Glomerular visceral epithelial cell (primary cell): ENCODE data around the gene GHRH.

Experiments used
- DNase-seq: peaks from one replicate; pipeline ENCODE4 v3.0.0-alpha.2; 2016; ENCODE audit errors: extremely low spot score

Gene GHRH

GRCh38 chr20:37261714-37262113, at the start of gene GHRH:
Gene GHRH (minus strand): TSS chr20:37261814. CDS start chr20:37256889, 4,925 bp downstream.
- DNase-seq: no peak

- no peak for DNase-seq
Measured at GRCh38 chr20:37310951-37311350, 49.3 kb upstream of the GHRH start.

- no peak for DNase-seq
Measured at GRCh38 chr20:37309936-37310590, 48.4 kb upstream of the GHRH start.

- DNase-seq: no peak
Measured at GRCh38 chr20:37309290-37309689, 47.7 kb upstream of the GHRH start.

- DNase-seq: no peak
Measured at GRCh38 chr20:37308086-37309050, 46.8 kb upstream of the GHRH start.

GRCh38 chr20:37305839-37306238, 44.2 kb upstream of the GHRH start:
- no peak for DNase-seq

- no peak for DNase-seq
Measured at GRCh38 chr20:37305079-37305478, 43.5 kb upstream of the GHRH start.

GRCh38 chr20:37303637-37304036, 42.0 kb upstream of the GHRH start:
- DNase-seq: no peak

- DNase-seq: no peak
Measured at GRCh38 chr20:37302981-37303380, 41.4 kb upstream of the GHRH start.

GRCh38 chr20:37301558-37301957, 39.9 kb upstream of the GHRH start:
- DNase-seq: no peak

- no peak for DNase-seq
Measured at GRCh38 chr20:37301120-37301519, 39.5 kb upstream of the GHRH start.

GRCh38 chr20:37299718-37300528, 38.3 kb upstream of the GHRH start:
- DNase-seq: no peak

- peak; percentile 46 for DNase-seq
Measured at GRCh38 chr20:37298190-37298939, 36.8 kb upstream of the GHRH start.

GRCh38 chr20:37297066-37297736, 35.6 kb upstream of the GHRH start:
- DNase-seq: no peak

- no peak for DNase-seq
Measured at GRCh38 chr20:37296371-37296770, 34.8 kb upstream of the GHRH start.

GRCh38 chr20:37295595-37295994, 34.0 kb upstream of the GHRH start:
- DNase-seq: peak; percentile 56

- DNase-seq: peak; percentile 96
Measured at GRCh38 chr20:37295001-37295400, 33.4 kb upstream of the GHRH start.

- DNase-seq: no peak
Measured at GRCh38 chr20:37294262-37294981, 32.8 kb upstream of the GHRH start.

GRCh38 chr20:37293301-37293943, 31.8 kb upstream of the GHRH start:
- no peak for DNase-seq

GRCh38 chr20:37291724-37292126, 30.1 kb upstream of the GHRH start:
- no peak for DNase-seq
